ENCODE measurements around the gene MAMSTR. TPM values are rescaled to one million over a fixed set of nuclear protein-coding genes. Genes with fewer than 3 reads are reported as not detected.
"Not testable (repeated sequence)": the region's sequence is repeated elsewhere in the genome, so short reads cannot be mapped to it uniquely, and the experiment has no call there.

The MAMSTR gene
- total RNA-seq, 2 experiments from 2014 or later = 0.91 to 1.0 TPM

- ChIA-PET CTCF (interaction anchor here (0.5 kb wide), 1 partner anchor 14 kb away, joined by 3 read pairs; no protein-coding TSS in a partner anchor), POLR2A (interaction anchor here (0.5 kb wide), 1 partner anchor 62 kb away, joined by 3 read pairs; no protein-coding TSS in a partner anchor)
Measured at GRCh38 chr19:48703316-48703715, 16.2 kb downstream of the MAMSTR start.

GRCh38 chr19:48702701-48703100 lies 16.8 kb downstream of the MAMSTR start:
- CTCF ChIA-PET = no interaction called here
- POLR2A ChIA-PET = no interaction called here

GRCh38 chr19:48698046-48698445 lies 21.5 kb downstream of the MAMSTR start:
- POLR2A ChIA-PET = no interaction called here
- CTCF ChIA-PET = interaction anchor here (0.7 kb wide), 1 partner anchor 247 kb away, joined by 4 read pairs; no protein-coding TSS in a partner anchor

- ChIA-PET CTCF (interaction anchor here (0.7 to 1.3 kb wide), 4 partner anchors 16 to 38 kb away, joined by 3 to 5 read pairs (median 4); no protein-coding TSS in a partner anchor), POLR2A (interaction anchor here (0.5 to 0.6 kb wide), 2 partner anchors 10 to 99 kb away, joined by 4 read pairs; no protein-coding TSS in a partner anchor)
Measured at GRCh38 chr19:48696353-48697010, 23.0 kb downstream of the MAMSTR start.

- ChIA-PET POLR2A (interaction anchor here (0.5 to 0.6 kb wide), 2 partner anchors 10 to 100 kb away, joined by 4 read pairs; no protein-coding TSS in a partner anchor), CTCF (interaction anchor here (0.7 to 1.3 kb wide), 4 partner anchors 17 to 37 kb away, joined by 3 to 5 read pairs (median 4); no protein-coding TSS in a partner anchor)
Measured at GRCh38 chr19:48695743-48696352, 23.7 kb downstream of the MAMSTR start, which contains the start of gene FUT2. Gene FUT2 (plus strand): TSS chr19:48695971. CDS start chr19:48702957, 6,986 bp downstream.

- CTCF ChIA-PET = interaction anchor here (0.7 kb wide), 1 partner anchor 27 kb away, joined by 3 read pairs; no protein-coding TSS in a partner anchor
- POLR2A ChIA-PET = not testable (repeated sequence)
Measured at GRCh38 chr19:48693629-48694028, 25.9 kb downstream of the MAMSTR start.

- ChIA-PET CTCF (interaction anchor here (0.5 kb wide), 1 partner anchor 416 kb away, joined by 3 read pairs; no protein-coding TSS in a partner anchor), POLR2A (no interaction called here)
Measured at GRCh38 chr19:48689449-48689848, 30.1 kb downstream of the MAMSTR start.

GRCh38 chr19:48687776-48688175 lies 31.7 kb downstream of the MAMSTR start:
- ChIA-PET CTCF (interaction anchor here (0.9 kb wide), 1 partner anchor 284 kb away, joined by 3 read pairs; no protein-coding TSS in a partner anchor), POLR2A (no interaction called here)

- POLR2A ChIA-PET, CTCF ChIA-PET: not testable (repeated sequence)
Measured at GRCh38 chr19:48686637-48687036, 32.9 kb downstream of the MAMSTR start.

GRCh38 chr19:48686088-48686487 lies 33.4 kb downstream of the MAMSTR start:
- POLR2A ChIA-PET = no interaction called here
- CTCF ChIA-PET = no interaction called here

GRCh38 chr19:48685583-48685982 lies 33.9 kb downstream of the MAMSTR start:
- ChIA-PET POLR2A (no interaction called here), CTCF (no interaction called here)

- POLR2A ChIA-PET = no interaction called here
Measured at GRCh38 chr19:48683349-48683748, 36.2 kb downstream of the MAMSTR start.

GRCh38 chr19:48681127-48681470 lies 38.4 kb downstream of the MAMSTR start:
- ChIA-PET POLR2A (no interaction called here), CTCF (no interaction called here)

More at GRCh38 chr19:48683349-48683748, 36.2 kb downstream of the MAMSTR start:
- CTCF ChIA-PET = no interaction called here

- CTCF ChIA-PET = no interaction called here
- POLR2A ChIA-PET = no interaction called here
Measured at GRCh38 chr19:48680436-48681126, 38.9 kb downstream of the MAMSTR start.

GRCh38 chr19:48680006-48680405 lies 39.5 kb downstream of the MAMSTR start:
- CTCF ChIA-PET, POLR2A ChIA-PET: not testable (repeated sequence)

- CTCF ChIA-PET = interaction anchor here (0.9 kb wide), 1 partner anchor 32 kb away, joined by 3 read pairs; the partner anchor contains the start of gene CA11
Measured at GRCh38 chr19:48678201-48678600, 41.3 kb downstream of the MAMSTR start.

GRCh38 chr19:48676887-48677286 lies 42.6 kb downstream of the MAMSTR start:
- POLR2A ChIA-PET = no interaction called here

More at GRCh38 chr19:48678201-48678600, 41.3 kb downstream of the MAMSTR start:
- POLR2A ChIA-PET = interaction anchor here (0.6 kb wide), 1 partner anchor 69 kb away, joined by 3 read pairs; no protein-coding TSS in a partner anchor

GRCh38 chr19:48676487-48676886 lies 43.0 kb downstream of the MAMSTR start:
- ChIA-PET POLR2A (no interaction called here), CTCF (no interaction called here)

More at GRCh38 chr19:48676887-48677286, 42.6 kb downstream of the MAMSTR start:
- CTCF ChIA-PET = no interaction called here

GRCh38 chr19:48674921-48675824 lies 44.4 kb downstream of the MAMSTR start:
- ChIA-PET CTCF (interaction anchor here (0.6 to 3.0 kb wide), 9 partner anchors 21 to 295 kb away, joined by 3 to 12 read pairs (median 3); partner anchors contain the start of genes CA11 and FUT2), POLR2A (no interaction called here)

Data from activated CD8-positive, alpha-beta memory T cell treated with anti-CD3 and anti-CD28 coated beads for 36 hours (primary cell).